HTR-8/SVneo (cell line): ENCODE results near the gene RANBP3.

ENCODE experiments used
- DNase-seq: peaks from one replicate; pipeline ENCODE4 v3.0.0; 2011; ENCODE audit warnings: low spot score, mixed read lengths; ENCODE audit not compliant: insufficient read length
- FAIRE-seq: peaks from 2 replicates; lab custom pipeline; 2011; peaks lifted over from hg19 to GRCh38; lab: Jason Lieb, UNC

RANBP3 gene

GRCh38 chr19:5933391-5934068 lies 44.4 kb downstream of the RANBP3 start:
- FAIRE-seq = no peak
- DNase-seq = no peak

GRCh38 chr19:5932609-5933262 lies 45.2 kb downstream of the RANBP3 start:
- FAIRE-seq (no peak), DNase-seq (no peak)

GRCh38 chr19:5932146-5932545 lies 45.8 kb downstream of the RANBP3 start:
- DNase-seq (no peak), FAIRE-seq (no peak)

GRCh38 chr19:5931251-5931650 lies 46.7 kb downstream of the RANBP3 start:
- DNase-seq (no peak), FAIRE-seq (no peak)

- FAIRE-seq (no peak), DNase-seq (no peak)
These were observed 48.3 kb downstream of the RANBP3 start for GRCh38 chr19:5929625-5930024.

GRCh38 chr19:5929179-5929578 lies 48.8 kb downstream of the RANBP3 start:
- no peak for DNase-seq
- no peak for FAIRE-seq

- FAIRE-seq (no peak), DNase-seq (no peak)
These were observed 50.5 kb downstream of the RANBP3 start for GRCh38 chr19:5927441-5927821.

- FAIRE-seq = no peak
- DNase-seq = no peak
These were observed 51.1 kb downstream of the RANBP3 start for GRCh38 chr19:5926641-5927440.

GRCh38 chr19:5925830-5926427 lies 52.0 kb downstream of the RANBP3 start:
- FAIRE-seq (no peak), DNase-seq (no peak)

- DNase-seq = no peak
- no peak for FAIRE-seq
These were observed 54.6 kb downstream of the RANBP3 start for GRCh38 chr19:5923356-5923755.

GRCh38 chr19:5922161-5922545 lies 55.8 kb downstream of the RANBP3 start:
- DNase-seq (no peak), FAIRE-seq (no peak)

GRCh38 chr19:5921516-5922160 lies 56.3 kb downstream of the RANBP3 start:
- FAIRE-seq (no peak), DNase-seq (no peak)

GRCh38 chr19:5918463-5919079 lies 59.4 kb downstream of the RANBP3 start:
- DNase-seq (no peak), FAIRE-seq (no peak)

- DNase-seq = no peak
- no peak for FAIRE-seq
These were observed 60.4 kb downstream of the RANBP3 start for GRCh38 chr19:5917431-5918107.

- FAIRE-seq (no peak), DNase-seq (no peak)
These were observed 61.7 kb downstream of the RANBP3 start for GRCh38 chr19:5916181-5916708.

- DNase-seq (no peak), FAIRE-seq (no peak)
These were observed 62.2 kb downstream of the RANBP3 start for GRCh38 chr19:5915782-5916165.

GRCh38 chr19:5914946-5915781 lies 62.8 kb downstream of the RANBP3 start:
- DNase-seq (no peak), FAIRE-seq (no peak)

- DNase-seq (no peak), FAIRE-seq (no peak)
These were observed 63.6 kb downstream of the RANBP3 start for GRCh38 chr19:5914358-5914774.
